GM18498 (cell line): ENCODE data around the gene OR10A3.

Experiments
- ATAC-seq: cut with Tn5 transposase; IDR thresholded peaks from one replicate; pipeline ENCODE4 v1.9.1; 2021; ENCODE audit warnings: mild to moderate bottlenecking, moderate library complexity; ENCODE audit not compliant: unreplicated experiment

OR10A3 gene

DNA sequence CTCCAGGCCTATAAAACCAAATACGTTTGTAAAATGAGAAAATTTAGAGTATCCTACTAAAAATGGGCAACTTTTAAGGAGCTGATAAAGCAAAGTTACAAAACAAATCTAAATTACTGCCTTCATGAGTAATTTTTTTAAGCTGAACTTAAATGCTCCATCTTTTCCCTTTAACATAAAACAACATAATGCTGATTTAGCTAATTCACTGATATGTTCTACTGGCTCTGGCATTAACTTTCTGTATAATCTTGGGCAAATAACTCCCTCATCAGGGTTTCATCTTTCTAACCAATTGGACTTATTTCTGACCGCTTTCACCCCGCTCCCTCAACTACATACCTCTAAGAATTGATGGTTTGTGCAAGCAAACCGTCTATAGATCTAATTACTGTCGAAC is 362 bp downstream of the OR10A3 start:
- ATAC-seq, result no peak

DNA sequence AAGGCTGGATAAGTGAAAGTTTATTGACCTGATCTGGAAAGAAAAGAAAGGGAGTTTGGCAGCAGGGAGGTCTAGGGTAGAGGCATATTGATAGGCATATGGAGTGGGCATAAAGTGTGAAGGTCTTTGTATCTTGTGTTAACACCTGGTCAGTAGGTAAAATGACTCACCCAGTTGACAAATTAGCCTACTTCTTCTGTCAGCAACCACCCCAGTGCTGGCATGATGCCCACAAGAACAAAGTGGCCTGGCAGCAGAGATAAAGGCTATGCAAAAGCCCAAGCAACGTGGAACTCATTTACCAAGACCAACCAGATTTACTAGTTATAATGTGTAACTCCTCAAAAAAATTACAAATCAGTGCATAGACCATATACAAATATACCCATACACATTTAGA is 4.9 kb downstream of the OR10A3 start:
- ATAC-seq, result no peak

DNA sequence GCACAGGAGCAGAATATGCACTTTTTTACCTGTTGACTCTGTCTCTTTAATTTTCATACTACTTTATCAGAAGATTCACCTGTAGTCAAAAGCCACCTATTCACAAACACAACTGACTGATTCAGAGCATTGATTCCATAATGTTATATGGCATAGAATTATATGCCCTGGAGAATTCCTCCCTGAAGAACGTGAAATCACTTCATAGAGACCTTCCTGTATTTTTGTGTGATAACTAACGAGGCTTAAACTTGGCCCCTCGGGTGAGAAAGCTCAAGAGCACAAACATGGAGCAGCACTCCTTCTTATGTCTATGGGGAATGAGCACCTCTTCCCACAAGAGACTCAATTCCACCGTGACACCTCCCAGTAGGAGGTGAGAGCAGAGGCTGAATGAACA is 10.3 kb downstream of the OR10A3 start, which contains the start of gene OR10A6:
Gene OR10A6, minus strand, starts transcription at position 101 of the 400 bp plus-strand sequence. CDS start 2,606 bp downstream, outside the sequence.
- no peak for ATAC-seq

DNA sequence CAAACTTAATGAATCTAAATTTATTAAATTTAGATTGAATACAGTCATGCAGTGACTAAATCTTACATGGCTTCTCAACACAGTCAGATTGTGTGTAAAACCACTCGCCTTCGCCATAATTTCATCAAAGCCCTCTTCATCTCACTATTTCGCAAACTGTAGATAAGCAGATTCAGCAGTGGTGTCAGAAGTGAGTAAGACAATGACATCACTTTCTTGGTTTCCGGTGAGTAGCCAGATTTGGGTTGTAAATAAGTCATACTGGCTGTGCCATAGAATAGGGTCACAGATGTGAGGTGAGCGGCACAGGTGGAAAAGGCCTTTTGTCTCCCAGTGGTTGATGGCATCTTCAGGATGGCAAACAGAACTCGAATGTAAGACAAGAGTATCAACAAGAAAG is 13.9 kb downstream of the OR10A3 start:
- no peak for ATAC-seq

DNA sequence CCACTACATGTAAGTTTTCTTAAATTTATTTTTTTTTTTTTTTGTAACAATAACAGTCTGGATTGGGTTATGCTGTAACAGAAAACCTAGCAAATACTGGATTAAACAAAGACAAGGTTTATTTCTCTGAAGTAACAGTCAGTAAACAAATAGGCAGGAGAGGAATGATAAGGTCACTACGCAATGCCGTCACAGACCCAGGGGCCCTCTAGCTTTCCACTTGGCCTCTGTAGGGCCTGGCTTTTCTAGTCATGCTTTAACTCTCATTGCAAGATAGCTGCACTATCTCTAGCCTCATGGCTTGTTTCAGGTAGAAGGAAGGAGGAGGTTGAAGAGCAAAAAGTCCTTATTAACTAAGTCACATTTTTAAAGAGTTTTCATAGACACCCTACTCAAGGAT is 17.0 kb downstream of the OR10A3 start:
- no peak for ATAC-seq

DNA sequence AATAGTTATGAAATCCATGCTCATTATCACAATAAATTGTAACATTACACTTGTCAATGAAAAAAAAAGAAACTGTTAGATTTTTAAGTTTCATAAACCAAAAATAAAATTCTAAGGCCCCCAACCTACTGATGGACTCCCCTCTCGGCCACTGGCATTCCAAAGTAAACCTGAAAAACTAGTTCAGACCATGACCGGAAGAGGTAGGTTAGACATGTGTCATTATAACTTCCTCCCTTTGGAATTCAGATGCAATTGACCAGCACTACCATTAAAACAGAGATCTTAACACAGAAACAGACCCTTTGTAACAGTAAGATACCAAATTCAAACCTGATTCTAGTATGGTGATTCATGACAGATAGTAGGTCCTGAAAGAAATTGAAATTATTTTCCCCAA is 23.4 kb downstream of the OR10A3 start:
- ATAC-seq, result no peak

DNA sequence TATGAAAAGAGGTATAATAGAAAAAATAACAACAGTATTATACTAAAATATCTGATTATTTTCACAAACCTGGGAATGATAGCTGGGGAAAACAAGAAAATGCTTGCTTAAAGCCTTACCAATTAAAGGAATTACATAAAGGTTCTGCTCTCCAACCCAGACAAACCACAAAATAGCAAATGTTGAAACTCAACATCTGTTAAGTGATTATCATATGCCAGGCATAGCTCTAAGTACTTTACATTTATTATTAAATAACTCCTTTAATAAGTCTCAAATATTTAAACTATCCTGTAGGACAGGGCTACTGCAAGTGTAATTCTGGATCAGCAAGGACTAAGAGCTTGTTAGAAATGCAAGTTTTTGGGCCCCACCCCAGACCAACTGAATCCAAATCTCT is 30.5 kb downstream of the OR10A3 start:
- ATAC-seq, result no peak

- ATAC-seq, result no peak
Measured at GRCh38 chr11:7910286-7910788, 31.2 kb downstream of the OR10A3 start.

- no peak for ATAC-seq
Measured at GRCh38 chr11:7909585-7910285, 31.8 kb downstream of the OR10A3 start.

GRCh38 chr11:7907121-7907520 is 34.4 kb downstream of the OR10A3 start:
- ATAC-seq, result no peak

GRCh38 chr11:7906481-7906880 is 35.0 kb downstream of the OR10A3 start:
- ATAC-seq, result no peak

GRCh38 chr11:7905961-7906429 is 35.5 kb downstream of the OR10A3 start:
- ATAC-seq, result no peak

DNA sequence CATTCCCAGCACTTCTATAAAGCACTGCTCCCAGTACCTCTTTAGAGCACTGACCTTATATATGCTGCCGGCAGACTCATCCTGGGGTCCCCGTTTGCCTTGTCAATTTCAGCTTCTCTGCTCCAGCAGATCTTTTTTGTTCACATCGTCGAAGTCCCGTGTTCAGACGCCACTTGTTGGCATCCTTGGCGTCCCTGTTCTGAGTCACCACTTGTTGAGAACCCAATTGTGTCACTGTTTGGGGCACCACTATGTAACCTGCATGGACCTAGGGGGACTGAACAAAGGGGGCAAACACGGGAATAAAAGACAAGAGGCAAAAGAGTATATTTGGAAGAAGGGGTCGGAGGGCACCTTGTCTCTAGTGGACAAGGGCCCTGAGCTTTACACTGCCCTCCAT is 36.0 kb downstream of the OR10A3 start:
- no peak for ATAC-seq

- no peak for ATAC-seq
Measured at GRCh38 chr11:7904917-7905316, 36.6 kb downstream of the OR10A3 start.

- no peak for ATAC-seq
Measured at GRCh38 chr11:7903940-7904339, 37.6 kb downstream of the OR10A3 start.

DNA sequence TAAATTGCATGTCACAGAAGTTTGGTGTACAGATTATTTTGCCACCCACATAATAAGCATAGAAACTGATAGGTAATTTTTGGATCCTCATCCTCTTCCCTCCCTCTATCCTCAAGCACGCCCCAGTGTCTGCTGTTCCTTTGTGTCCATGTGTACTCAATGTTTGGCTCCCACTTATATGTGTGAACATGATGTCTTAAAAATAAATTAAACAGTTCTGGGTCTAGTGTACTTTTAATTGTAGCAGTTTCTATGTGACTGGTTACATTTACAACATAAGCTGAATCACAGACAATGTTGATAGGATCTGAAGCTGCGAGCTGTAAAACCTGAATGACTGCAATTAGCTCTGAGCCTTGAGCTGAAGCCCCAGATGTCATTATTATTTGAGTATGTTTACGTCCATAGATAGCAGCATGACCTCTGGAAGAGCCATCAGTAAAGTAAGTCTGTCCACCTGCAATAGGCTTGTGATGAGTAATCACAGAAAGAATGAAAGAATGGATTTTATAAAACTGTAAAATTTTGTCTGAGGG is 40.1 kb downstream of the OR10A3 start:
- ATAC-seq, result no peak

DNA sequence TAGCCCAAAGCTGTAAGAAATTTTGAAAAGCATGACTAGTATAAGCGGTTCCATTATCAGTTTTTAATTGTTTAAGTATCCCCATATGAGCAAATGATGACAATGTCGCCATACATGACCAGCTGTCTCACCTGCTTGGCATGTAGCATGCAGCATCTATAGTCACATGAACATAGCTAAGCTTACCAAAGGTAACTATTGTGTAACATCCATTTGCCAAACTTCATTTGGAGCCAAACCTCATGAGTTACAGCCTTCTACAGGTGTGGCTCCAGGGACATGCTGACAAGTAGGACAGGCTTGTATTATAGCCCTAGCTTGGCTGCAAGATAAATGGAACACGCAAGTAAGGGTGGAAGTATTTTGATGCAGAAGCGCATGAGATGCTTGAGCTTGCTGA is 40.8 kb downstream of the OR10A3 start:
- ATAC-seq, result no peak

DNA sequence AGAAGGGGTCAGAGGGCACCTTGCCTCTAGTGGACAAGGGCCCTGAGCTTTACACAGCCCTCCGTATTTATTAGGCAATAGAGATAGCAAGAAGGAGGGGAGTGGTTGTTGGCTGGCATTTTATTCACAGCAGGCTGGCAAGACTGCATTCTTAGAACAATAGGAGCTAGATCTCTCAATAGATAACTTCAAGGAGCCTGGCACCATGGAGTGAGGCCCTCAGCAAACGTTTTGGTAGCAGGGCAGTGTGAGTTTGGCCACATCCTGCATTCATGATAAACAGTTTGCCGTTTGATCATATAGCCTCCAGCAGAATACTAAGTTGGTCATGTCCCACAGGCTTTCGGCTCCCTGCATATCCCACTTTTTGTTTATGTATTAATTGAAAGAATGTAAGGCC is 42.1 kb downstream of the OR10A3 start:
- no peak for ATAC-seq

DNA sequence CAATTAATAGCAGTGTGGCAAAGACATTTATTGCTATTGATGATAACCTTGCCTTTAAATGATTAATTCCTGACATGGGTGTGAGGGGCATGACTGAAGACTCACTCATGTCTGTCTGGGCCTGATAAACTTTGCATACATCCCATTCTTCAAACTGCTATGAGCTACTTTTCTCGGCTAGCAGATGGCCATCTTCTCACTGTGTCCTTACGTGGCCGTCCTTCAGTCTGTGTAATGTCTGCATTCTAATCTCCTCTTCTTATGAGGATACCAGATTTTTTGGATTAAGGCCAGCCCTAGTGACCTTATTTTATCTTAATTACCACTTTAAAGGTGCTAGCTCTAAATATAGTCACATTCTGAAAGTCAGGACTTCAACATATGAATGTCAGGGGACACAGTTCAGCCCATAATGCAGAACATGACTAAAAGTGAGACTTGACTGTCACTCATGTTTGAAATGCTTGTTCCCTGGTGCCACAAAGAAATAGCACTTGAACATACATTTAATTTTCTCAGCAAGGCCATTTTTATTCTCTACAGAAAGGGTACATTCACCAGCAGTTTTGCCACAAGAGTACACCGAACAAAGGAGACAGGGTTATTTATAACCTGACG is 42.7 kb downstream of the OR10A3 start:
- ATAC-seq, result no peak

DNA sequence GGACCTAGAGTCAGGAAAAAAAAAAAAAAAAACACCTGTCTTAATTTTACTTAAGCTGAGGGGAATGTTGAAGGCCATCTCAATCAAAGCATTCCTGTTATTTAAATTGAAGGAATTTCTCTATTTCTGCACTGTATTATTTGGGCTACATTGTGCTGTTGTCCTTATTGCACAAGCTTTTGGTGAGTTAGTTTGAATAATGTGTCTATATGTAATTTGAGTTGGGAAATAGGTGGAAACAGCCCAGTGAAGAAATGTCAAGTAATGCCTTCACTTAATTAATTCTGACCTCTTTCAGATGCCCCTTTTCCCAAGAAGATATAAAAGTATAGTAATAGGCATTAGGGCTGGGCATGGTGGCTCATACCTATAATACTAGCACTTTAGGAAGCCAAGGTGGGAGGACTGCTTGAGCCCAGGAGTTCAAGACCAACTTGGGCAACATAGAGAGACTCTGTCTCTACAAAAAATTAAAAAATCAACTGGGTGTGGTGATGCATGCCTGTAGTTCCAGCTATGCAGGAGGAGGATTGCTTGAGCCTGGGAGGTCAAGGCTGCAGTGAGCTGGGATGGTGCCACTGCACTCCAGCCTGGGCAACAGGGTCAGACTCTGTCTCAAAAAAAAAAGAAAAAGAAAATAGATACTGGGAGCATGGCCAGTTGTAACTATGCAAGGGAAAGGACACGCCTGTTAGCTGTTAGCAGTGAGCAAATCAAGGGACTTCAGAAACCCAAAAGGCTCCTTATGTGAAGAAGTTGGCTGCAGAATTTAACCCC is 45.3 kb downstream of the OR10A3 start:
- no peak for ATAC-seq

DNA sequence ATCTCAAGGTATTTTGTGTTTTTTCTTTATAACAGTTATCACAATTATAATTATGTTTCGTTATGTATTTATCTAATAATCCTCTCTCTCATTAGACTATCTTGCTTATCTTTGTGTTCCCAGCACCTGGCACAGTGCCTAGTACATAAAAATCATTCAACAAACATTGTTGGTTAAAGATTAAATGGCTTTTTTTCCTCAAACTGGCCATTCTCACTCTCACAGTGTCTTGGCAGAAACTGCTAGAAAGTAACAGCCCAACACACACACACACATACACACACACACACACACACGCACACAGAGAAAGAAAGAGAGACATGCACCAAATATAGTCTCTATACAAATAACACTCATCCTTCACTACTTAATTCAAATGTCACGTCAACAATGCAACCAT is 47.3 kb downstream of the OR10A3 start:
- ATAC-seq, result no peak
